GM23338 (cell line): ENCODE results near the gene NRP1. TPM values are rescaled to one million over a fixed set of nuclear protein-coding genes. Genes with fewer than 3 reads are reported as not detected.

ENCODE experiments used
- ATAC-seq: fragments of 200-7000 bp; cut with Tn5 transposase; 3 replicates; pipeline ENCODE4 v1.9.1; 2020
- DNase-seq: peaks from one replicate; pipeline ENCODE4 v3.0.0-alpha.2; 2015; ENCODE audit warnings: low spot score
- H2AFZ ChIP-seq: fragments of 200-600 bp; sonication (generic); 2 replicates; pipeline ENCODE4 v1.8.0; 2016; ENCODE audit warnings: antibody characterized with exemption, mild to moderate bottlenecking, moderate library complexity
- H3F3A ChIP-seq: fragments of 200-600 bp; sonication (generic); replicated peaks from 2 replicates; pipeline ENCODE4 v1.8.0; 2017; ENCODE audit warnings: antibody characterized with exemption, mixed run types, low read depth
- H3K27ac ChIP-seq: fragments of 200-600 bp; sonication (generic); 2 replicates; pipeline ENCODE4 v1.6.1; 2016; ENCODE audit warnings: low read depth
- H3K27me3 ChIP-seq: fragments of 200-600 bp; sonication (generic); 2 replicates; pipeline ENCODE4 v1.8.0; 2016; ENCODE audit warnings: mild to moderate bottlenecking, mixed run types, moderate library complexity; ENCODE audit not compliant: insufficient read depth
- H3K36me3 ChIP-seq: fragments of 200-600 bp; sonication (generic); 2 replicates; pipeline ENCODE4 v1.8.0; 2016; ENCODE audit warnings: mild to moderate bottlenecking; ENCODE audit not compliant: insufficient read depth
- H3K4me1 ChIP-seq: fragments of 200-600 bp; sonication (generic); 2 replicates; pipeline ENCODE4 v1.8.0; 2016; ENCODE audit warnings: mild to moderate bottlenecking, moderate library complexity; ENCODE audit not compliant: insufficient read depth
- H3K4me2 ChIP-seq: fragments of 200-600 bp; sonication (generic); 2 replicates; pipeline ENCODE4 v1.7.1; 2017; ENCODE audit warnings: mixed run types
- H3K4me3 ChIP-seq: fragments of 200-600 bp; sonication (generic); 2 replicates; pipeline ENCODE4 v1.6.1; 2016; ENCODE audit warnings: mixed run types
- H3K79me2 ChIP-seq: fragments of 200-600 bp; sonication (generic); replicated peaks from 2 replicates; pipeline ENCODE4 v1.8.0; 2017; ENCODE audit warnings: mild to moderate bottlenecking; ENCODE audit not compliant: insufficient read depth
- H3K9me2 ChIP-seq: fragments of 200-600 bp; sonication (generic); 2 replicates; pipeline ENCODE4 v1.8.0; 2017; ENCODE audit not compliant: insufficient read depth
- H4K20me1 ChIP-seq: fragments of 200-600 bp; sonication (generic); replicated peaks from 2 replicates; pipeline ENCODE4 v1.8.0; 2017; ENCODE audit warnings: mild to moderate bottlenecking; ENCODE audit not compliant: insufficient read depth
- H3K27ac Mint-ChIP-seq: 2 replicates; pipeline ENCODE4 v1.8.0; 2020; ENCODE audit warnings: inconsistent platforms, mild to moderate bottlenecking, moderate library complexity, mixed read lengths
- H3K27me3 Mint-ChIP-seq: 3 replicates; pipeline ENCODE4 v1.8.0; 2022; ENCODE audit warnings: low read depth, mild to moderate bottlenecking, moderate library complexity, mixed read lengths, inconsistent platforms; ENCODE audit not compliant: insufficient read depth, poor library complexity
- H3K36me3 Mint-ChIP-seq: 3 replicates; pipeline ENCODE4 v1.8.0; 2021; ENCODE audit warnings: low read depth, mild to moderate bottlenecking, inconsistent platforms, moderate library complexity, mixed read lengths
- H3K4me1 Mint-ChIP-seq: 3 replicates; pipeline ENCODE4 v1.8.0; 2020; ENCODE audit warnings: mild to moderate bottlenecking, inconsistent platforms, mixed read lengths
- H3K4me3 Mint-ChIP-seq: 3 replicates; pipeline ENCODE4 v1.8.0; 2021; ENCODE audit warnings: moderate library complexity, mild to moderate bottlenecking, inconsistent platforms, mixed read lengths
- H3K9me3 Mint-ChIP-seq: 3 replicates; pipeline ENCODE4 v1.8.0; 2020; ENCODE audit warnings: moderate library complexity, mild to moderate bottlenecking, inconsistent platforms, mixed read lengths
- CREB1 ChIP-seq: fragments of 250-450 bp; sonication (Bioruptor Pico); IDR thresholded peaks from 2 replicates; pipeline ENCODE4 v1.5.0; 2020; ENCODE audit warnings: low read depth, mild to moderate bottlenecking, moderate library complexity
- CTCF ChIP-seq, 2 experiments: fragments of 200-600 bp in 1 of 2; sonication (generic) in 1 of 2; conservative IDR thresholded peaks; 2 replicates each; pipeline versions ENCODE4 v1.5.1 to v1.6.1; 2016 to 2017; ENCODE audit warnings: antibody characterized with exemption in 2 of 2, low read depth in 2 of 2, mild to moderate bottlenecking in 2 of 2, moderate library complexity in 1 of 2
- NANOG ChIP-seq: IDR thresholded peaks from 2 replicates; pipeline ENCODE4 v1.6.1; 2016; ENCODE audit warnings: antibody characterized with exemption, borderline replicate concordance
- POLR2AphosphoS5 ChIP-seq: IDR thresholded peaks from 2 replicates; pipeline ENCODE4 v1.6.1; 2016; ENCODE audit warnings: antibody characterized with exemption, low read depth
- REST ChIP-seq: IDR thresholded peaks from one replicate; pipeline ENCODE4 v1.6.1; 2018; ENCODE audit warnings: antibody characterized with exemption; ENCODE audit not compliant: unreplicated experiment
- STAT1 ChIP-seq: IDR thresholded peaks from one replicate; pipeline ENCODE4 v1.6.1; 2016; ENCODE audit warnings: antibody characterized with exemption; ENCODE audit not compliant: unreplicated experiment
- ZNF114 ChIP-seq: fragments of 250-450 bp; sonication (Bioruptor Pico); IDR thresholded peaks from 2 replicates; pipeline ENCODE4 v1.5.0; 2020; ENCODE audit warnings: mild to moderate bottlenecking, moderate library complexity
- ZNF331 ChIP-seq: fragments of 250-450 bp; sonication (Bioruptor Pico); IDR thresholded peaks from 2 replicates; pipeline ENCODE4 v1.5.0; 2020; ENCODE audit warnings: low read depth, mild to moderate bottlenecking, moderate library complexity
- ZNF462 ChIP-seq: fragments of 250-450 bp; sonication (Bioruptor Pico); IDR thresholded peaks from 2 replicates; pipeline ENCODE4 v1.5.0; 2020; ENCODE audit warnings: mild to moderate bottlenecking, moderate library complexity
- polyA plus RNA-seq: library from polyadenylated mRNA; unstranded; fragments of >200 nt; fragmentation: Nextera tagmentation; extraction: Ambion mirVana; gene quantifications from 2 replicates; pipeline ENCODE4 v1.2.1, GENCODE V29; 2016
- total RNA-seq: library from RNA; depleted of rRNA; stranded (reverse); fragments of >200 nt; shearing (Covaris generic); gene quantifications from 2 replicates; pipeline ENCODE4 v1.2.3, GENCODE V29; 2014

NRP1 gene
- total and polyA plus RNA-seq, 2 experiments from 2014 or later: 2.9 to 3.5 TPM

- no peak overlapping the region for H2AFZ ChIP-seq
- Mint-ChIP-seq H3K9me3 (no peaks in the 10 kb centered on the region), H3K4me3 (no peak overlapping the region), H3K27ac (no peak overlapping the region), H3K27me3 (peaks cover 1% of the 10 kb centered on the region), H3K4me1 (peaks cover 19% of the 10 kb centered on the region), H3K36me3 (no peaks in the 10 kb centered on the region)
- no peaks in the 10 kb centered on the region for H3K9me2 ChIP-seq
- DNase-seq (no peak), ATAC-seq (no peak)
- no peaks in the 10 kb centered on the region for H3F3A ChIP-seq
- no peak for TF ChIP-seq POLR2AphosphoS5
- no peaks in the 10 kb centered on the region for H3K27me3 ChIP-seq
- H3K79me2 ChIP-seq: no peaks in the 10 kb centered on the region
- peaks cover 14% of the 10 kb centered on the region for H3K4me1 ChIP-seq
- no peaks in the 10 kb centered on the region for H3K36me3 ChIP-seq
- no peak overlapping the region for H3K4me2 ChIP-seq
- no peak overlapping the region for H3K4me3 ChIP-seq
- no peak overlapping the region for H3K27ac ChIP-seq
- H4K20me1 ChIP-seq: no peaks in the 10 kb centered on the region
Observed at GRCh38 chr10:33286157-33286934, 48.1 kb downstream of the NRP1 start.

GRCh38 chr10:33284945-33285344 lies 49.5 kb downstream of the NRP1 start:
- Mint-ChIP-seq H3K27me3 (peaks cover 1% of the 10 kb centered on the region), H3K4me3 (no peak overlapping the region), H3K36me3 (no peaks in the 10 kb centered on the region), H3K27ac (no peak overlapping the region), H3K4me1 (peaks cover 6% of the 10 kb centered on the region; the same call in 2 of the 3 replicates), H3K9me3 (no peaks in the 10 kb centered on the region)
- no peaks in the 10 kb centered on the region for H3K36me3 ChIP-seq
- no peaks in the 10 kb centered on the region for H4K20me1 ChIP-seq
- no peaks in the 10 kb centered on the region for H3K79me2 ChIP-seq
- no peak overlapping the region for H3K4me2 ChIP-seq
- no peak for DNase-seq
- H3K4me1 ChIP-seq: peaks cover 7% of the 10 kb centered on the region
- no peaks in the 10 kb centered on the region for H3K27me3 ChIP-seq
- no peaks in the 10 kb centered on the region for H3K9me2 ChIP-seq
- H3F3A ChIP-seq: no peaks in the 10 kb centered on the region
- H3K27ac ChIP-seq: no peak overlapping the region
- no peak overlapping the region for H2AFZ ChIP-seq
- no peak overlapping the region for H3K4me3 ChIP-seq
- no peak for ATAC-seq
- TF ChIP-seq ZNF114 (CRISPR knock-in tag) (no peak), CTCF (conservative IDR thresholded peaks at IDR 0.05; ENCODE audit: low read depth in 2 of 2) (no peak), STAT1 (no peak), NANOG (no peak), CREB1 (CRISPR knock-in tag) (no peak), ZNF331 (CRISPR knock-in tag) (no peak), REST (no peak), ZNF462 (CRISPR knock-in tag) (no peak)
